Muscle layer of colon (tissue), 2 donors: ENCODE data around the gene SOD1.
"Not testable (repeated sequence)": the region's sequence is repeated elsewhere in the genome, so short reads cannot be mapped to it uniquely, and the experiment has no call there.

Source experiments
- H3K27ac ChIP-seq: one replicate; pipeline ENCODE4 v1.7.0; 2013; ENCODE audit warnings: low read depth, mild to moderate bottlenecking, low read length, moderate library complexity
- H3K27me3 ChIP-seq, 2 donors: one replicate each; pipeline ENCODE4 v1.7.0; 2013; ENCODE audit warnings: low read length in 2 of 2, mild to moderate bottlenecking in 2 of 2; ENCODE audit not compliant: insufficient read depth in 2 of 2, control insufficient read depth in 1 of 2
- H3K36me3 ChIP-seq: one replicate; pipeline ENCODE4 v1.7.0; 2013; ENCODE audit warnings: mild to moderate bottlenecking, low read length; ENCODE audit not compliant: insufficient read depth
- H3K4me1 ChIP-seq: one replicate; pipeline ENCODE4 v1.7.0; 2013; ENCODE audit warnings: mild to moderate bottlenecking, low read length; ENCODE audit not compliant: insufficient read depth
- H3K4me3 ChIP-seq, 2 donors: one replicate each; pipeline ENCODE4 v1.7.0; 2013; ENCODE audit warnings: low read length in 2 of 2, low read depth in 1 of 2, mild to moderate bottlenecking in 1 of 2, moderate library complexity in 1 of 2
- H3K9ac ChIP-seq: one replicate; pipeline ENCODE4 v1.7.0; 2013; ENCODE audit warnings: low read length
- H3K9me3 ChIP-seq: one replicate; pipeline ENCODE4 v1.7.0; 2013; ENCODE audit warnings: mild to moderate bottlenecking, low read length
- donor health status: abdominal sarcoma.
- donor health status: Adenocarcinoma of cecum.

Gene SOD1

DNA sequence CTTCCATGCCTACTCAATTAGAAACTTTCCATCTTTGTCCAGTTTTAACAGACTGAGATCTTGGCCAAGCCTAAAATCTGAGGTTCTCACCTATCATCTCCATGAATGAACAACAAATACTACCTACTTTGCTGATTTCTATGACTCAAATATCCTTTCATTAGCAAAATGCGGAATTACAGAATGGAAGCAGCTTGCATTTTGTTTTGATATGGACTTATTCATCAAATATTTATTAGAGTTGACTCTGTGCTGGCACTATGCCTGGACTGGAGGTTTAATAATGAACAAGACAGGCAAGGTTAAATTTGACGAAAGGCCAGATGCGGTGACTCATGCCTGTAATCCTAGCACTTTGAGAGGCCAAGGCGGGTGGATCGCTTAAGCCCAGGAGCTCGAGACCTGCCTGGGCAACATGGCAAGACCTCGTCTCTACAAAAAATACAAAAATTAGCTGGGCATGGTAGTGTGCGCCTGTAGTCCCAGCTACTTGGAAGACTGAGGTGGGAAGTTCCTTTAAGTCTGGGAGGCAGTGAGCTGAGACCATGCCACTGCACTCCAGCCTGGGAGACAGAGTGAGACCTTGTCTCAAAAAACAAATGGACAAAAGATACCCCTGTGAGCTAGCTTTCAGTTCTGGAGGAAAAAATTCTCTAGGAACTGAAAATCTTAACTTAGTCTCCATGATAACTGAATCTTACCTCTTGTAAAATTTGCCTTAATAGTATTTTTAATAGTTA, 29.4 kb upstream of the SOD1 start:
- no peak overlapping the region for H3K9ac ChIP-seq
- no peaks in the 10 kb centered on the region for H3K9me3 ChIP-seq
- H3K27me3 ChIP-seq: no peaks in the 10 kb centered on the region
- no peaks in the 10 kb centered on the region for H3K36me3 ChIP-seq
- no peak overlapping the region for H3K4me3 ChIP-seq
- no peaks in the 10 kb centered on the region for H3K4me1 ChIP-seq
- no peak overlapping the region for H3K27ac ChIP-seq

DNA sequence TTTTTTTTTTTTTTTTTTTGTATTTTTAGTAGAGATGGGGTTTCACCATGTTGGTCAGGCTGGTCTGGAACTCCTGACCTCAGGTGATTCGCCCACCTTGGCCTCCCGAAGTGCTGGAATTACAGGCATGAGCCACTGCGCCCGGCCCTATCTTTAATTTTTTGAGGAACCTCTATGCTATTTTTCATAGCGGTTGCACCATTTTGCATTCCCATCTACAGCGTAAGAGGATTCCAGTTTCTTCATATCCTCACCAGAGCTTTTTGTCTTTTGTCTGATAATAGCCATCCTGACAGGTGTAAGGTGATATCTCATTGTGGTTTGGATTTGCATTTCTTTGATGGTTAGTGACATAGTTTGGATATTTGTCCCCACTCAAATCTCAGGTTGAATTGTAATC, 27.6 kb upstream of the SOD1 start:
- H3K9ac ChIP-seq: not testable (repeated sequence)

DNA sequence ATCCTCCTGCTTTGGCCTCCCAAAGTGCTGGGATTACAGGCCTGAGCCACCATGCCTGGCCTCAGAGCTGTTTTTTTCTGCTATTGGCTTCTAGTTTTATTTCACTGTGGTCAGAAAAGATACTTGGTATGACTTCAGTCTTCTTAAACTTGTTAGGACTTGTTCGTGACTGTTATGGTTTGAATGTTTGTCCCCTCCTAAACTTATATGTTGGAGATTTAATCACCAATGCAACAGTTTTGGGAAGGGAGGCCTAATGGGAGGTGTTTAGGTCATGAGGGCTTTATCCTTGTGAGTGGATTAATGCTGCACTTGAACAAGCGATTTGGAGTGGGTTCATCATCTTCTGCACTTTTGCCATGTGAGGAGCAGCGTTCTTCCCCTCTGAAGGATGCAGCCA, 24.5 kb upstream of the SOD1 start:
- H3K27me3 ChIP-seq: no peaks in the 10 kb centered on the region

More for the DNA sequence above, 27.6 kb upstream of the SOD1 start:
- not testable (repeated sequence) for H3K4me3 ChIP-seq, H3K27ac ChIP-seq, H3K36me3 ChIP-seq, H3K27me3 ChIP-seq, H3K9me3 ChIP-seq, H3K4me1 ChIP-seq

DNA sequence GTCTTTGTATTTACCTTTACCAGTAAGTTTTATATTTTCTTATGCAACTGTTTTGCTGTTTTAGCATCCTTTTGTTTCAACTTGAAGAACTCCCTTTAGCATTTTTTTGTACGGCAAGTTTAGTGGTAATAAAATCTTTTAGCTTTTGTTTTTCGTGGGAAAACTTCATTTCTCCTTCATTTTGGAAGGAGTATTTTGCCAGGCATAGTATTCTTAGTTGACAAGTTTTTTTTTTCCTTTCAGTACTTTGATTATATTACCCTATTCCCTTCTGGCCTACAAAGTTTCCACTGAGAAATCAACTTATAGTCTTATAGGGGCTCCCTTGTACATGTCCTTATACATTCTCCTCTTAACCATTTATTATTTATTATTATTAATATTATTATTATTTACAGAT, 22.6 kb upstream of the SOD1 start:
- Histone ChIP-seq H3K27me3 (no peaks in the 10 kb centered on the region), H3K4me1 (no peaks in the 10 kb centered on the region), H3K36me3 (no peaks in the 10 kb centered on the region), H3K9ac (no peak overlapping the region), H3K9me3 (no peaks in the 10 kb centered on the region), H3K27ac (no peak overlapping the region), H3K4me3 (no peak overlapping the region)

More for the DNA sequence above, 24.5 kb upstream of the SOD1 start:
- no peaks in the 10 kb centered on the region for H3K4me1 ChIP-seq
- H3K27ac ChIP-seq: no peak overlapping the region
- no peaks in the 10 kb centered on the region for H3K36me3 ChIP-seq
- H3K4me3 ChIP-seq: no peak overlapping the region
- H3K9ac ChIP-seq: no peak overlapping the region
- H3K9me3 ChIP-seq: no peaks in the 10 kb centered on the region

DNA sequence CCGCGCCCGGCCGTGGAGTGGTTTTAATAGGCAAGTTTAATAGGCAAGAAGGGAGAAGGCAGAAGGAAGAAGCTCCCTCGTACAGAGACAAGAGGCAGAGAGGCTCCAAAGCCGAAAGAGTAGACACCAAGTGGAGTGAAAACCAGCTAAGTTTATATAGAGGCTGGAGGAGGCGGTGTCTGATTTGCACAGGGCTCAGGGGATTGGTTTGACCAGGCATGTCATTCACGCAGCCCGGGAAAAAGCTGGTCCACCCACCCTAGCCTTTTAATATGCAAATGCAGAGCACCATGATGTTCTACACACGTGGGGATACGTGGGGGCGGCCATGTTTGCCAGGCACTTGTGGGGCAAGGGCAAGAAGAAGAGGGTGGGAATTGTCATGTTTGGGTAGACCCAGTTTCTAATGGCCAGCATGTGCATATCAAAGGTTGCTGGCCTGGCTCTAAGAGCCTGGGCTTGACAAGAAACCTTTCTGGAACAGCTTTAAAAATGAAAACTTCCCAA, 18.0 kb upstream of the SOD1 start:
- H3K27me3 ChIP-seq: no peaks in the 10 kb centered on the region
- H3K27ac ChIP-seq: no peak overlapping the region
- H3K4me1 ChIP-seq: no peaks in the 10 kb centered on the region
- no peak overlapping the region for H3K4me3 ChIP-seq
- no peaks in the 10 kb centered on the region for H3K36me3 ChIP-seq
- H3K9me3 ChIP-seq: no peaks in the 10 kb centered on the region
- no peak overlapping the region for H3K9ac ChIP-seq

DNA sequence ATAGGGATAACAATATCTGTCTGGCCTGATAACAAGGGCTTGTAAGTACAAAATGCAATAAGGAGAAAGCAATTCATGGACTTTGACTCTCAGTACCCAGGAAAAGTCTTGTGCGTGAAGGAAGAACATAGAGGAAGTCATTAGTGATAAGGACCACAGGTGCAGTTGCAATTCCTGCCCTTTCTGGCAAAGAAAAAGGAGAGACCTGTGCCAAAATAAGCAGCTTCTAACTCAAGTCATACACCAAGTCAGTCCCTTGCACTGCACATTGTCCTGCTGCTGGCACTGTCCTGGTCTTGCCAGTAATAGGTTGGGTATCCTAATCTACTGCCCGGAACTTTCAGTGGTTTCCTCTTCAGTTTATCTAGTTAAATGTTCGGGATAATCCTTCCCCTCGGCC, 14.8 kb upstream of the SOD1 start:
- Histone ChIP-seq H3K9ac (no peak overlapping the region), H3K36me3 (no peaks in the 10 kb centered on the region), H3K4me1 (no peaks in the 10 kb centered on the region), H3K27me3 (no peaks in the 10 kb centered on the region), H3K9me3 (no peaks in the 10 kb centered on the region), H3K27ac (no peak overlapping the region), H3K4me3 (no peak overlapping the region)

DNA sequence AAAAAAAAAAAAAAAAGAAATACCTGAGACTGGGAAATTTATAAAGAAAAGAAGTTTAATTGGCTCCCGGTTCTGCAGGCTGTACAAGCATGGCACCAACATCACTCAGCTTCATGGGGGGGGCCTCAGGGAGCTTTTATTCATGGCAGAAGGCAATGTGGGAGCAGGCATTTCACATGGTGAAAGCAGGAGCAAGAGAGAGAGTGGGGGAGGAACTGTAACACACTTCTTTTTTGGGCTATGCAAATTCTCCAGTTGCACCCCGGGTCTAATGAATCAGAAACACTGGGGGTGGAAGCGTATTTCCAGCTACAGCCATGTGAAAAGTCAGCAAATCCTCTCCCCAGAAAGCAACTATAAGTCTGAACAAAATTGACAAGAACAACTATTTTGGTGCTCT, 11.8 kb upstream of the SOD1 start:
- no peaks in the 10 kb centered on the region for H3K36me3 ChIP-seq
- H3K27me3 ChIP-seq: no peaks in the 10 kb centered on the region
- H3K9me3 ChIP-seq: no peaks in the 10 kb centered on the region
- H3K9ac ChIP-seq: no peak overlapping the region
- H3K4me3 ChIP-seq: no peak overlapping the region
- no peak overlapping the region for H3K27ac ChIP-seq
- no peaks in the 10 kb centered on the region for H3K4me1 ChIP-seq

DNA sequence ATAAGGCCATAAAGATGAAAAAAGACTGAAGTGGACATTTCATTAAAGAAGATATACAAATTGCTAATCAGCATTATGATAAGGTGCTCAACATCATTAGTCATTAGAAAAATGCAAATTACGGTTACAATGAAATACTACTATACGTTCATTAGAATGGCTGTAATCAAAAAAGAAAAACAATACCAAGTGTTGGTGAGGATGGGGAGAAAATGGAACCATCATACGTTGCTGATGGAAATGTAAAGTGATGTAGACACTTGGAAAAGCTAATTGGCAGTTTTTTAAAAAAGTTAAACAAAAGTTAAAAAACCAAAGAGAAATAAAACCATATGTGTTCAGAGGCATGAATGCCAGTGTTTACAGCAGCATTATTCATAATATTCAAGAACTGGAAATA, 8.6 kb upstream of the SOD1 start:
- H3K4me3 ChIP-seq: no peak overlapping the region
- H3K9ac ChIP-seq: no peak overlapping the region
- H3K9me3 ChIP-seq: no peaks in the 10 kb centered on the region
- H3K27ac ChIP-seq: no peak overlapping the region
- no peaks in the 10 kb centered on the region for H3K36me3 ChIP-seq
- H3K4me1 ChIP-seq: no peaks in the 10 kb centered on the region
- no peaks in the 10 kb centered on the region for H3K27me3 ChIP-seq

DNA sequence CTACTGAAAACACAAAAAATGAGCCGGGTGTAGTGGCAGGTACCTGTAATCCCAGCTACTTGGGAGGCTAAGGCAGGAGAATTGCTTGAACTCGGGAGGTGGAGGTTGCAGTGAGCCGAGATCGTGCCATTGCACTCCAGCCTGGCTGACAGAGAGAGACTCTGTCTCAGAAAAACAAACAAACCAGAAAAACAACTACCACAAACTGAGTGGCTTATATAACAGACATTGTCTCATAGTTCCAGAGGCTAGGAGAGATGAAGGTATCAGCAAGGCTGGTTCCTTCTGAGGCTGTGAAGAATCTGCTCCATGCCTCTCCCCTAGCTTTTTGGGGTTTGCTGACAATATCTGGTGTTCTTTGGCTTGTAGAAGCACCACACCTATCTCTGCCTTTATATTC, 8.0 kb upstream of the SOD1 start:
- not testable (repeated sequence) for H3K4me3 ChIP-seq, H3K9me3 ChIP-seq, H3K27me3 ChIP-seq, H3K27ac ChIP-seq, H3K9ac ChIP-seq, H3K4me1 ChIP-seq, H3K36me3 ChIP-seq

DNA sequence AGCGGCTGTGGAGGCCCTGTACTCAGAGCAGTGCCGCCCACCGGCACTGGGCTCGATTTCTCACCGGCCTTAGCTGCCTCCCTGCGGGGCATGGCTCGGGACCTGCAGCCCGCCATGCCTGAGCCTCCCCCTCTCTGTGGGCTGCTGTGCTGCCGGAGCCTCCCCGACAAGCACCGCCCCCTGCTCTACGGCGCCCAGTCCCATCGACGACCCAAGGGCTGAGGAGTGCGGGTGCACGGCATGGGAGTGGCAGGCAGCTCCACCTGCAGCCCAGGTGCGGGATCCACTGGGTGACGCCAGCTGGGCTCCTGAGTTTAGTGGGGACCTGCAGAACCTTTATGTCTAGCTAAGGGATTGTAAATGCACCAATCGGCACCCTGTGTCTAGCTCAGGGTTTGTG, 5.2 kb upstream of the SOD1 start:
- no peaks in the 10 kb centered on the region for H3K9me3 ChIP-seq
- no peaks in the 10 kb centered on the region for H3K27me3 ChIP-seq
- H3K9ac ChIP-seq: no peak overlapping the region
- H3K4me3 ChIP-seq: no peak overlapping the region
- H3K36me3 ChIP-seq: no peaks in the 10 kb centered on the region
- H3K4me1 ChIP-seq: peaks cover 4% of the 10 kb centered on the region
- H3K27ac ChIP-seq: no peak overlapping the region

DNA sequence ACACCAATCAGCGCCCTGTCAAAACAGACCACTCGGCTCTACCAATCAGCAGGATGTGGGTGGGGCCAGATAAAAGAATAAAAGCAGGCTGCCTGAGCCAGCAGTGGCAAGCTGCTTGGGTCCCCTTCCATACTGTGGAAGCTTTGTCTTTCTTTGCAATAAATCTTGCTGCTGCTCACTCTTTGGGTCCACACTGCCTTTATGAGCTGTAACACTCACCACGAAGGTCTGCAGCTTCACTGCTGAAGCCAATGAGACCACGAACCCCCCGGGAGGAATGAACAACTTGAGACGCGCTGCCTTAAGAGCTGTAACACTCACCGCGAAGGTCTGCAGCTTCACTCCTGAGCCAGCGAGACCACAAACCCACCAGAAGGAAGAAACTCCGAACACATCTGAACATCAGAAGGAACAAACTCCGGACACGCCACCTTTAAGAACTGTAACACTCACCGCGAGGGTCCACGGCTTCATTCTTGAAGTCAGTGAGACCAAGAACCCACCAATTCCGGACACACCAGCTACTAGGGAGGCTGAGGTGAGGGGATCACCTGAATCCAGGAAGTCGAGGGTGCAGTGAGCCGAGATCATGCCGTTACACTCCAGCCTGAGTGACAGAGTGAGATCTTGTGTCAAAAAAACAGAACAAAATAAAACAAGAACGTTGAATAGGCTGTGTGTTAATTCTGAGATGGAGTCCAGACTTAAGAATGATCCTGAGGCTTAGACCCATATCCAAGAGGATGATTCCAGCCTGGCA, 4.5 kb upstream of the SOD1 start:
- H3K9me3 ChIP-seq, H3K4me1 ChIP-seq, H3K4me3 ChIP-seq, H3K36me3 ChIP-seq, H3K27ac ChIP-seq, H3K9ac ChIP-seq, H3K27me3 ChIP-seq: not testable (repeated sequence)
